ENCODE data around the gene FAU. TPM values are rescaled to one million over a fixed set of nuclear protein-coding genes. Genes with fewer than 3 reads are reported as not detected.

Gene FAU
- total RNA-seq, 8 experiments from 2014 or later: 848 to 1,834 (median 1,237) TPM

GRCh38 chr11:65107078-65107477 is 14.9 kb downstream of the FAU start:
- no peak overlapping the region for H3K4me3 ChIP-seq
- H3K27ac ChIP-seq: no peak overlapping the region
- ATAC-seq (replicated peaks in 6 of 8): no peak
- in situ Hi-C loops (cut with MboI; ENCODE audit: low pct_unique_long_range_greater_than_20kb in 2 of 9, low sequenced_read_pairs in 9 of 9, unreplicated experiment in 9 of 9): no loop called here
- H3K4me1 ChIP-seq (replicated peaks in 1 of 2): peaks cover 8 to 10% of the 10 kb centered on the region in 2 donors
- 68 to 98% (median 93%) methylated on average over 3 to 6 of the region's 15 CpGs; no CpG with 5 or more reads in 5 of the 10 experiments for WGBS, 10 experiments

DNA sequence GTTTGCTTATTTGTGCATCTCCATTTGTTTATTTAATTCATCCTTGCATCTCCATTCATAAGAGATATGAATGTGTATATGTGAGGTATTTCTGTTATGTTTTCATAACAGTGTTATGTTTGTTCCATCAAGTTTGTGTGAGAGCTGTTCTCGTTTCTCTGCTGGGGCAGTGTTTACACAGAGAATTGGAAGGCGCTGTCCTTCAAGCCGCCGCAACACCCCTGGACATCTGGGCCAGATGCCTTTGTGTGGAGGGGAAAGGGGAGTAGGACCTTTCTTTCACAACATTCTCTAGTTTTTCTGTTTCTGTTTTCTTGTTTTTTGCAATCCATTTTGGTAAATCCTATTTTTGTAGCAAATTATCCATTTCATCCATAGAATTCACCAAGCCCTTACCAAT is 17.3 kb downstream of the FAU start:
- H3K27ac ChIP-seq: no peak overlapping the region

DNA sequence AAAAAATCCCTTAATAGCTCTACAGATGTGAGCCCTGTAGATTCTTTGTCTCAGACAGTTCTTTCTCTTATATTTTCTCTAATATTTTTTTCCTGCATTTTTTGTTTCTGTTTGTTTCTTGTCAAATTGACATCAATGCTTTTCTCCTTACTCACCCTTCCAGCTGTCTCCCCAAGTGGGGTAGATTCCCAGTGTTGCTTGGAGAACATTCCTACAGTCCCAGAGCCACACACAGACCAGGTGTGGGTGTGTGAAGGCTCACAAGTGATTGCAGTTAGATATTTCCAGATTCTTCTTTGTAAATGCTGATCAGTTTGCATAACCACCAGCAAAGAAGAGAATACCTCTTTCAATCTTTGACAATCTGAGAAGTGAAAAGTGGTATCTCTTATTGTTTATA is 18.5 kb downstream of the FAU start:
- in situ Hi-C loops (cut with MboI; ENCODE audit: low pct_unique_long_range_greater_than_20kb in 2 of 9, low sequenced_read_pairs in 9 of 9, unreplicated experiment in 9 of 9): no loop called here
- H3K27ac ChIP-seq: no peak overlapping the region
- no peaks in the 10 kb centered on the region for H3K4me1 ChIP-seq (replicated peaks in 1 of 2)
- H3K4me3 ChIP-seq: no peak overlapping the region
- no peak for ATAC-seq (replicated peaks in 6 of 8)

More for the DNA sequence above, 17.3 kb downstream of the FAU start:
- 50 to 100% (median 87%) methylated on average over 1 to 4 of the region's 4 CpGs for WGBS, 10 experiments
- in situ Hi-C loops (cut with MboI; ENCODE audit: low pct_unique_long_range_greater_than_20kb in 2 of 9, low sequenced_read_pairs in 9 of 9, unreplicated experiment in 9 of 9): no loop called here
- Histone ChIP-seq H3K4me3 (no peak overlapping the region), H3K4me1 (replicated peaks in 1 of 2) (no peaks in the 10 kb centered on the region)
- peak in 1 of 8 experiments; percentile 30 for ATAC-seq (replicated peaks in 6 of 8)

- ATAC-seq (replicated peaks in 6 of 8): peak in 1 of 8 experiments; percentile 75
- no peak overlapping the region for H3K4me3 ChIP-seq
- 80 to 100% (median 98%) methylated on average over 1 to 6 of the region's 8 CpGs for WGBS, 10 experiments
- in situ Hi-C loops (cut with MboI; ENCODE audit: low pct_unique_long_range_greater_than_20kb in 2 of 9, low sequenced_read_pairs in 9 of 9, unreplicated experiment in 9 of 9): no loop called here
- peaks cover 0 to 1% of the 10 kb centered on the region in 2 donors for H3K4me1 ChIP-seq (replicated peaks in 1 of 2)
- H3K27ac ChIP-seq: no peak overlapping the region
Measured at GRCh38 chr11:65102142-65103095, 19.5 kb downstream of the FAU start.

DNA sequence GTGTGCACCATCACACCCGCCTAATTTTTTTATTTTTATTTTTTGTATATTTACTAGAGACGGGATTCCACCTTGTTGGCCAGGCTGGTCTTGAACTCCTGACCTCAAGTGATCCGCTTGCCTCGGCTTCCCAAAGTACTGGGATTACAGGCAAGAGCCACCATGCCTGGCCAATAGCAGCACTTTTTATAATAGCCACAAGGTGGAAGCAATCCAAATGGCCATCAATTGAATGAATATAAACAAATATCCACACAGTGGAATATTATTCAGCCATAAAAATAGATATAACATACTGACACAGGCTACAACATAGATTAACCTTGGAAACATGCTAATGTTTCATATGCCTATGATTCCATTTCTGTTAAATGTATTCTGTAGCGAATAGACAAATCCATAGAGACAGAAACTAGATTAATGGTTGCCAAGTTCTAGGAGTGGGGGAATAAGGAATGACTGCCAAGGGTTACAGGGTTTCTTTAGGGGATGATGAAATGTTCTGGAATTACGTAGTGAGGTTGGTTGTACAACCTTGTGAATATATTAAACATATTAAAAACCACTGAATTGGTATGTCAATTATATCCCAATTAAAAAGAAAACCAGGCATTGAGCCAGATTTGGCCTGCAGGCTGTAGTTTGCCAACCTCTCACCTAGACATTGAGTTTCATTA is 21.1 kb downstream of the FAU start:
- H3K27ac ChIP-seq: no peak overlapping the region
- H3K4me3 ChIP-seq: no peak overlapping the region
- no peak for ATAC-seq (replicated peaks in 6 of 8)
- 79 to 95% (median 83%) methylated on average over 3 to 6 of the region's 6 CpGs; no CpG with 5 or more reads in 1 of the 10 experiments for WGBS, 10 experiments
- peaks cover 6 to 7% of the 10 kb centered on the region in 2 donors for H3K4me1 ChIP-seq (replicated peaks in 1 of 2)
- in situ Hi-C loops (cut with MboI; ENCODE audit: low pct_unique_long_range_greater_than_20kb in 2 of 9, low sequenced_read_pairs in 9 of 9, unreplicated experiment in 9 of 9): no loop called here

GRCh38 chr11:65096926-65097325 is 25.0 kb downstream of the FAU start:
- ATAC-seq (replicated peaks in 6 of 8): peak in 2 of 8 experiments; percentile 3 to 9
- peak overlapping the region; percentile 79 to 99 (median 89) for H3K4me3 ChIP-seq
- in situ Hi-C loops (cut with MboI; ENCODE audit: low pct_unique_long_range_greater_than_20kb in 2 of 9, low sequenced_read_pairs in 9 of 9, unreplicated experiment in 9 of 9): no loop called here
- peaks cover 7 to 8% of the 10 kb centered on the region in 2 donors for H3K4me1 ChIP-seq (replicated peaks in 1 of 2)
- WGBS, 10 experiments: 0 to 75% (median 53%) methylated on average over 1 to 6 of the region's 8 CpGs; no CpG with 5 or more reads in 4 of the 10 experiments
- H3K27ac ChIP-seq: peak overlapping the region; percentile 95 to 99

DNA sequence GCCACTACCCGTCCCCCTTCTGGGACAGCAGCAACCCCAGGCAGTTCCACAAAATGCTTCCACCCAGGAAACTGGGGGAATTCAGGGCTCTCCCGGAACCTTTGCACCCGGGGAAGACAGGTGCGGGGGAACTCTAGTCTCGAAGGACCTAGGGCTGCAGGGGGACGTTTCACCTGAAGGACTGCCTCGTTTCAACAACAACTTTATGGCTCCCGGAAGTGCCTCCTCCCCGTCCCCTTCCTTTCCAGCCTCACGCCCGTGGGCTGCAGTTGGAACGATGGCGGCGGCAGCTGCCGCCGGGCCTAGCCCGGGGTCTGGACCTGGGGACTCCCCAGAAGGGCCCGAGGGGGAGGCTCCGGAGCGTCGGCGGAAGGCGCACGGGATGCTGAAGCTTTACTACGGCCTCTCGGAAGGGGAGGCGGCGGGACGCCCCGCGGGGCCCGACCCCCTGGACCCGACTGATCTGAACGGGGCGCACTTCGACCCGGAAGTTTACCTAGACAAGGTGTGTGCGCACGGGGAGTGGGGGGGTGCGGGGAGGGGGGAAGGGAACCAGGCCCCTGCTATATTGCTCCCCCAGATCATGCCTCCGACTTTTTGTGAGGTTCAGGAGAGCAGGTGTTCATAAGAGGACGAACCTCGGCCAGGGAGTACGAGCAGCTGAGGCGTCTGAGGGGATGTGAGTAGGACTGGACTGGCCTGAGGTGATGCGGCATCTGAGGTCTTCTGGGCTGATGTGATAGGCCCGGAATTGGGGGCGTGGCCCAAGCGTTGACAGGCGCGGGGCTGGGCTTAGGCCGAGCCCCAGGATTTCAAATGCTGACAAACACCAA is 25.7 kb downstream of the FAU start, which contains the start of gene VPS51:
VPS51 (plus strand) TSS at position 241 of the 833 bp plus-strand sequence; CDS start at position 278, 37 bp downstream.
- in situ Hi-C loops (cut with MboI; ENCODE audit: low pct_unique_long_range_greater_than_20kb in 2 of 9, low sequenced_read_pairs in 9 of 9, unreplicated experiment in 9 of 9): no loop called here
- H3K27ac ChIP-seq: peak within 1 kb of the TSS; percentile 95 to 99
- 0 to 33% (median 0%) methylated on average over 1 to 4 of the region's 52 CpGs; no CpG with 5 or more reads in 7 of the 10 experiments for WGBS, 10 experiments

DNA sequence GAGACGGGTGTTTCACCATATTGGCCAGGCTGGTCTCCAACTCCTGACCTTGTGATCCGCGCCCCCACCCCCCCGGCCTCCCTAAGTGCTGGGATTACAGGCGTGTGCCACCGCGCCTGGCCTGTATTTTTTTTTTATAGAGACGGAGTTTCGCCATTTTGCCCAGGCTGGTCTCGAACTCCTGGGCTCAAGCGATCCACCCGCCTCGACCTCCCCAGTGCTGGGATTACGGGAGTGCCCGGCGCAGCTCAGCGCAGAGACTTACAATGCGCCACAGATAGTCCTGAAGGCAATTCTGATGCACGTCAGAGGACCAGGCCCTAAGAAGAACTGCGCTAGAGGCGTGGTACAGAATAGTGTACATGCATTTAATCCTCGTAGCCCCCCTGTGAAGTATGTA is 26.5 kb downstream of the FAU start:
- Histone ChIP-seq H3K27ac (peak overlapping the region in 1 of 2 donors; percentile 99), H3K4me1 (replicated peaks in 1 of 2) (peaks cover 7 to 8% of the 10 kb centered on the region in 2 donors), H3K4me3 (peak overlapping the region in 2 of 5 donors; percentile 90 to 99)
- WGBS, 10 experiments: 77 to 100% (median 94%) methylated on average over 1 to 9 of the region's 22 CpGs; no CpG with 5 or more reads in 4 of the 10 experiments
- in situ Hi-C loops (cut with MboI; ENCODE audit: low pct_unique_long_range_greater_than_20kb in 2 of 9, low sequenced_read_pairs in 9 of 9, unreplicated experiment in 9 of 9): no loop called here
- no peak for ATAC-seq (replicated peaks in 6 of 8)

More for the DNA sequence above, 25.7 kb downstream of the FAU start, which contains the start of gene VPS51:
- peaks cover 7 to 8% of the 10 kb centered on the region in 2 donors for H3K4me1 ChIP-seq (replicated peaks in 1 of 2)
- peak; percentile 94 to 97 (median 96) for ATAC-seq (replicated peaks in 6 of 8)
- H3K4me3 ChIP-seq: peak within 1 kb of the TSS; percentile 79 to 99 (median 89)

GRCh38 chr11:65090628-65091027 is 31.3 kb downstream of the FAU start:
- no peak for ATAC-seq (replicated peaks in 6 of 8)
- H3K27ac ChIP-seq: no peak overlapping the region
- in situ Hi-C loops (cut with MboI; ENCODE audit: low pct_unique_long_range_greater_than_20kb in 2 of 9, low sequenced_read_pairs in 9 of 9, unreplicated experiment in 9 of 9): no loop called here
- WGBS, 10 experiments: 78 to 100% (median 95%) methylated on average over 1 to 3 of the region's 4 CpGs; no CpG with 5 or more reads in 3 of the 10 experiments
- no peak overlapping the region for H3K4me3 ChIP-seq
- H3K4me1 ChIP-seq (replicated peaks in 1 of 2): peaks cover 0 to under 1% of the 10 kb centered on the region in 2 donors

- no peak for ATAC-seq (replicated peaks in 6 of 8)
- in situ Hi-C loops (cut with MboI; ENCODE audit: low pct_unique_long_range_greater_than_20kb in 2 of 9, low sequenced_read_pairs in 9 of 9, unreplicated experiment in 9 of 9): no loop called here
- no peak overlapping the region for H3K4me3 ChIP-seq
- H3K4me1 ChIP-seq (replicated peaks in 1 of 2): peaks cover 8% of the 10 kb centered on the region in 2 donors
- 50 to 100% (median 96%) methylated on average over 1 to 3 of the region's 4 CpGs; no CpG with 5 or more reads in 5 of the 10 experiments for WGBS, 10 experiments
- no peak overlapping the region for H3K27ac ChIP-seq
Measured at GRCh38 chr11:65089621-65090020, 32.3 kb downstream of the FAU start.

DNA sequence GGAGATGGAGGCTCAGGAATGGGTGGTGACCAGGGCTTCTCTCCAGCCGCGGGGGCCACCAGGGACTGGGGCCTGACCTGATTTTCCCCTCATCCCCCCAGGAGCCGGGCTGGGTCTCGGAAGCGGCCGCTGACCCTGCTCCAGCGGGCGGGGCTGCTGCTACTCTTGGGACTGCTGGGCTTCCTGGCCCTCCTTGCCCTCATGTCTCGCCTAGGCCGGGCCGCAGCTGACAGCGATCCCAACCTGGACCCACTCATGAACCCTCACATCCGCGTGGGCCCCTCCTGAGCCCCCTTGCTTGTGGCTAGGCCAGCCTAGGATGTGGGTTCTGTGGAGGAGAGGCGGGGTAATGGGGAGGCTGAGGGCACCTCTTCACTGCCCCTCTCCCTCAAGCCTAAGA is 34.1 kb downstream of the FAU start:
- no peak for ATAC-seq (replicated peaks in 6 of 8)
- 73 to 100% (median 100%) methylated on average over 1 to 6 of the region's 15 CpGs; no CpG with 5 or more reads in 5 of the 10 experiments for WGBS, 10 experiments
- Histone ChIP-seq H3K4me3 (no peak overlapping the region), H3K27ac (no peak overlapping the region), H3K4me1 (replicated peaks in 1 of 2) (peaks cover 8% of the 10 kb centered on the region in 2 donors)
- in situ Hi-C loops (cut with MboI; ENCODE audit: low pct_unique_long_range_greater_than_20kb in 2 of 9, low sequenced_read_pairs in 9 of 9, unreplicated experiment in 9 of 9): no loop called here

DNA sequence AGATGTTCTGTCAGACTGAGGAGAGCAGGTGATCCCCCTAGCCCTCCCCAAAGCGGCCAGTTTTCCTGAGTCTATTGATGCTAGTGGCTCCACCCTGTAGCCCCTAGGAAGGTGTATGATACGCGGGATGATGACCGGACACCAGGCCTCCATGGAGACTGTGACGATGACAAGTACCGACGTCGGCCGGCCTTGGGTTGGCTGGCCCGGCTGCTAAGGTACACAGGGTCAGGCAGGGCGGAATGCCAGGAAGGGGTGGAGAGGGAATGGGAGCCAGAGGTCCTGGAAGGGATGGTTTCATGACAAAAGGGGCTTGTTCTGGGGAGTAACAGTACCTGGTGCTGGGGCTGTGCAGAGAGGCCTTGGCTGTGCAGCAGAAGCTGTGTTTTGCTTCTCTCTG is 34.7 kb downstream of the FAU start:
- WGBS, 10 experiments: 80 to 100% (median 93%) methylated on average over 1 to 3 of the region's 11 CpGs; no CpG with 5 or more reads in 7 of the 10 experiments
- Histone ChIP-seq H3K4me3 (no peak overlapping the region), H3K27ac (no peak overlapping the region), H3K4me1 (replicated peaks in 1 of 2) (peaks cover 8% of the 10 kb centered on the region in 2 donors)
- in situ Hi-C loops (cut with MboI; ENCODE audit: low pct_unique_long_range_greater_than_20kb in 2 of 9, low sequenced_read_pairs in 9 of 9, unreplicated experiment in 9 of 9): no loop called here
- ATAC-seq (replicated peaks in 6 of 8): no peak
